22Rv1 (cell line): ENCODE data around the gene APOL6.

Experiments used
- CTCF ChIP-seq: fragments of 450-650 bp; IDR thresholded peaks from 2 replicates; pipeline ENCODE4 v1.5.1; 2017; ENCODE audit warnings: mild to moderate bottlenecking
- ZFX ChIP-seq: fragments of 450-650 bp; IDR thresholded peaks from 2 replicates; pipeline ENCODE4 v1.6.1; 2017; ENCODE audit warnings: antibody characterized with exemption, borderline replicate concordance

- TF ChIP-seq CTCF = no peak
- no peak for TF ChIP-seq ZFX
Observed at GRCh38 chr22:35616043-35616442, 32.2 kb upstream of the APOL6 start.
